ENCODE measurements around the gene TMEM72. TPM values are rescaled to one million over a fixed set of nuclear protein-coding genes. Genes with fewer than 3 reads are reported as not detected.
A peak's percentile ranks its signal among the peaks of the same experiment; 100 is the strongest.

Gene TMEM72
- total and polyA plus RNA-seq, 2 of the 13 experiments (the other 11 are each of a cell fraction or from before 2014, with no cell fraction given) = 0.04 TPM; not detected in 1

GRCh38 chr10:44978570-44979280 lies 67.6 kb downstream of the TMEM72 start, which contains the start of gene DEPP1 (continued):
- TF ChIP-seq, protein P1, sequence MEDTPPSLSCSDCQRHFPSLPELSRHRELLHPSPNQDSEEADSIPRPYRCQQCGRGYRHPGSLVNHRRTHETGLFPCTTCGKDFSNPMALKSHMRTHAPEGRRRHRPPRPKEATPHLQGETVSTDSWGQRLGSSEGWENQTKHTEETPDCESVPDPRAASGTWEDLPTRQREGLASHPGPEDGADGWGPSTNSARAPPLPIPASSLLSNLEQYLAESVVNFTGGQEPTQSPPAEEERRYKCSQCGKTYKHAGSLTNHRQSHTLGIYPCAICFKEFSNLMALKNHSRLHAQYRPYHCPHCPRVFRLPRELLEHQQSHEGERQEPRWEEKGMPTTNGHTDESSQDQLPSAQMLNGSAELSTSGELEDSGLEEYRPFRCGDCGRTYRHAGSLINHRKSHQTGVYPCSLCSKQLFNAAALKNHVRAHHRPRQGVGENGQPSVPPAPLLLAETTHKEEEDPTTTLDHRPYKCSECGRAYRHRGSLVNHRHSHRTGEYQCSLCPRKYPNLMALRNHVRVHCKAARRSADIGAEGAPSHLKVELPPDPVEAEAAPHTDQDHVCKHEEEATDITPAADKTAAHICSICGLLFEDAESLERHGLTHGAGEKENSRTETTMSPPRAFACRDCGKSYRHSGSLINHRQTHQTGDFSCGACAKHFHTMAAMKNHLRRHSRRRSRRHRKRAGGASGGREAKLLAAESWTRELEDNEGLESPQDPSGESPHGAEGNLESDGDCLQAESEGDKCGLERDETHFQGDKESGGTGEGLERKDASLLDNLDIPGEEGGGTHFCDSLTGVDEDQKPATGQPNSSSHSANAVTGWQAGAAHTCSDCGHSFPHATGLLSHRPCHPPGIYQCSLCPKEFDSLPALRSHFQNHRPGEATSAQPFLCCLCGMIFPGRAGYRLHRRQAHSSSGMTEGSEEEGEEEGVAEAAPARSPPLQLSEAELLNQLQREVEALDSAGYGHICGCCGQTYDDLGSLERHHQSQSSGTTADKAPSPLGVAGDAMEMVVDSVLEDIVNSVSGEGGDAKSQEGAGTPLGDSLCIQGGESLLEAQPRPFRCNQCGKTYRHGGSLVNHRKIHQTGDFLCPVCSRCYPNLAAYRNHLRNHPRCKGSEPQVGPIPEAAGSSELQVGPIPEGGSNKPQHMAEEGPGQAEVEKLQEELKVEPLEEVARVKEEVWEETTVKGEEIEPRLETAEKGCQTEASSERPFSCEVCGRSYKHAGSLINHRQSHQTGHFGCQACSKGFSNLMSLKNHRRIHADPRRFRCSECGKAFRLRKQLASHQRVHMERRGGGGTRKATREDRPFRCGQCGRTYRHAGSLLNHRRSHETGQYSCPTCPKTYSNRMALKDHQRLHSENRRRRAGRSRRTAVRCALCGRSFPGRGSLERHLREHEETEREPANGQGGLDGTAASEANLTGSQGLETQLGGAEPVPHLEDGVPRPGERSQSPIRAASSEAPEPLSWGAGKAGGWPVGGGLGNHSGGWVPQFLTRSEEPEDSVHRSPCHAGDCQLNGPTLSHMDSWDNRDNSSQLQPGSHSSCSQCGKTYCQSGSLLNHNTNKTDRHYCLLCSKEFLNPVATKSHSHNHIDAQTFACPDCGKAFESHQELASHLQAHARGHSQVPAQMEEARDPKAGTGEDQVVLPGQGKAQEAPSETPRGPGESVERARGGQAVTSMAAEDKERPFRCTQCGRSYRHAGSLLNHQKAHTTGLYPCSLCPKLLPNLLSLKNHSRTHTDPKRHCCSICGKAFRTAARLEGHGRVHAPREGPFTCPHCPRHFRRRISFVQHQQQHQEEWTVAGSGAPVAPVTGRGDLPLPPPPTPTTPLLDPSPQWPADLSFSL (CRISPR knock-in tag; IDR thresholded peaks at IDR 0.05) = no peak
- TF ChIP-seq ZKSCAN1 (IDR thresholded peaks at IDR 0.05; ENCODE audit: low read length) = no peak
- TF ChIP-seq TCF7 (IDR thresholded peaks at IDR 0.05; ENCODE audit: low read depth) = peak; percentile 62
- TF ChIP-seq PHF21A (CRISPR knock-in tag; IDR thresholded peaks at IDR 0.05) = 0 out of 2 replicates have a peak, but pooled peaks have one; percentile 57
- no peak for TF ChIP-seq ZNF138 (CRISPR knock-in tag; IDR thresholded peaks at IDR 0.05; ENCODE audit: low read depth)
- TF ChIP-seq ZNF878 (CRISPR knock-in tag; IDR thresholded peaks at IDR 0.05) = peak; percentile 96
- TF ChIP-seq SYNCRIP (IDR thresholded peaks at IDR 0.05; ENCODE audit: insufficient read depth, low read depth, low read length) = no peak
- TF ChIP-seq NCOA1 (CRISPR knock-in tag; IDR thresholded peaks at IDR 0.05) = no peak
- TF ChIP-seq, protein P2, sequence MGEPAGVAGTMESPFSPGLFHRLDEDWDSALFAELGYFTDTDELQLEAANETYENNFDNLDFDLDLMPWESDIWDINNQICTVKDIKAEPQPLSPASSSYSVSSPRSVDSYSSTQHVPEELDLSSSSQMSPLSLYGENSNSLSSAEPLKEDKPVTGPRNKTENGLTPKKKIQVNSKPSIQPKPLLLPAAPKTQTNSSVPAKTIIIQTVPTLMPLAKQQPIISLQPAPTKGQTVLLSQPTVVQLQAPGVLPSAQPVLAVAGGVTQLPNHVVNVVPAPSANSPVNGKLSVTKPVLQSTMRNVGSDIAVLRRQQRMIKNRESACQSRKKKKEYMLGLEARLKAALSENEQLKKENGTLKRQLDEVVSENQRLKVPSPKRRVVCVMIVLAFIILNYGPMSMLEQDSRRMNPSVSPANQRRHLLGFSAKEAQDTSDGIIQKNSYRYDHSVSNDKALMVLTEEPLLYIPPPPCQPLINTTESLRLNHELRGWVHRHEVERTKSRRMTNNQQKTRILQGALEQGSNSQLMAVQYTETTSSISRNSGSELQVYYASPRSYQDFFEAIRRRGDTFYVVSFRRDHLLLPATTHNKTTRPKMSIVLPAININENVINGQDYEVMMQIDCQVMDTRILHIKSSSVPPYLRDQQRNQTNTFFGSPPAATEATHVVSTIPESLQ (CRISPR knock-in tag; conservative IDR thresholded peaks at IDR 0.05) = 0 out of 2 replicates have a peak, but pooled peaks have one; percentile 82
- peak in 1 of 2 experiments; percentile 41; a peak in 1 of 4 replicates for TF ChIP-seq NR2F1 (CRISPR knock-in tag; IDR thresholded peaks at IDR 0.05)
- TF ChIP-seq ZNF34 (CRISPR knock-in tag; IDR thresholded peaks at IDR 0.05; ENCODE audit: borderline replicate concordance) = no peak
- no peak for TF ChIP-seq ZNF678 (CRISPR knock-in tag; IDR thresholded peaks at IDR 0.05)
- peak; percentile 97 for TF ChIP-seq POLR2AphosphoS2 (IDR thresholded peaks at IDR 0.05; ENCODE audit: low read depth, low read length)
- TF ChIP-seq, protein P3, sequence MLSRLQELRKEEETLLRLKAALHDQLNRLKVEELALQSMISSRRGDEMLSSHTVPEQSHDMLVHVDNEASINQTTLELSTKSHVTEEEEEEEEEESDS (CRISPR knock-in tag; IDR thresholded peaks at IDR 0.05; ENCODE audit: borderline replicate concordance) = no peak
- no peak for TF ChIP-seq RFXAP (CRISPR knock-in tag; IDR thresholded peaks at IDR 0.05; ENCODE audit: borderline replicate concordance)
- TF ChIP-seq, protein P4, sequence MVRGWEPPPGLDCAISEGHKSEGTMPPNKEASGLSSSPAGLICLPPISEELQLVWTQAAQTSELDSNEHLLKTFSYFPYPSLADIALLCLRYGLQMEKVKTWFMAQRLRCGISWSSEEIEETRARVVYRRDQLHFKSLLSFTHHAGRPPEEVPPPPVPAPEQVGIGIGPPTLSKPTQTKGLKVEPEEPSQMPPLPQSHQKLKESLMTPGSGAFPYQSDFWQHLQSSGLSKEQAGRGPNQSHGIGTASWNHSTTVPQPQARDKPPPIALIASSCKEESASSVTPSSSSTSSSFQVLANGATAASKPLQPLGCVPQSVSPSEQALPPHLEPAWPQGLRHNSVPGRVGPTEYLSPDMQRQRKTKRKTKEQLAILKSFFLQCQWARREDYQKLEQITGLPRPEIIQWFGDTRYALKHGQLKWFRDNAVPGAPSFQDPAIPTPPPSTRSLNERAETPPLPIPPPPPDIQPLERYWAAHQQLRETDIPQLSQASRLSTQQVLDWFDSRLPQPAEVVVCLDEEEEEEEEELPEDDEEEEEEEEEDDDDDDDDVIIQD (CRISPR knock-in tag; IDR thresholded peaks at IDR 0.05; ENCODE audit: low read depth) = peak; percentile 83
- peak; percentile 96 for TF ChIP-seq TFE3 (CRISPR knock-in tag; IDR thresholded peaks at IDR 0.05)
